ENCODE data around the gene YPEL3.
"Not testable (repeated sequence)": the region's sequence is repeated elsewhere in the genome, so short reads cannot be mapped to it uniquely, and the experiment has no call there.

Gene YPEL3

DNA sequence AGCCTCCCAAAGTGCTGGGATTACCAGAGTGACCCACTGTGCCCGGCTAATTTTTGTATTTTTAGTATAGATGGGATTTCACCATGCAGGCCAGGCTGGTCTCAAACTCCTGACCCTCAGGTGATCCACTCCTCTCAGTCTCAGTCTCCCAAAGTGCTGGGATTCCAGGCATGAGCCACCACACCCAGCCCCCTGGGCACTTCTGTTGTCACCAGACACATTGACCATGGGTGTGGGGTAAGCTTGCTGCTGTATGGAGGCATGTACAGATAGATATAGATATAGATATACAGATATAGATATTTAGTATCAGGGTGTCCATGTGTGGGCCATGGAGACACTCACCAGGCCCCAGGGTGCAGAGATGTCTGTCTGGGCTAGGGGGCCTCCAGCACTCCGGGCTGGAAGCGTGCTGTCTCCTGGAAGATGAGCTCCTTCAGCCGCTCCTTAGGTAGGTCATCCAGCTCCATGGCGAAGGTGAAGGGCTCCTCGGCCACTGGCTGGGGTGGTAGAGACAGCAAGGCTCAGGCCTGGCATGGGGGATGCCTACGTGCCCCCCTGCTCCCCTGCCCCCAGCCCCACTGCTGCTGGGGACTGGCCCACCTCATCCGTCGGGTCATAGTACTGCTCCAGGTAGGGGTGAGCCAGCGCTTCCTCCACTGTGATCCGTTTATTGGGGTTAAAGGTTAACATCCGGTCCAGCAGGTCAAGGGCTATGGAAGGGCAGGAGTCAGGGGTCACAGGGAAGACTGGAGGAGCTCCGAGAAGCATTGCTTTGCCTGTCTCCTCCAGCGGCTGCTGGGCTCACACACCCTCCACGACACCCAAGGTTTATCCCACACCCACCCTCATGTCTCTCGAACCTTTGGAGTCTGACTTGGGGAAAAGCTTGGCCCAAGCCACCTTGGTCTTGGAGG lies 20.5 kb upstream of the YPEL3 start:
- no peak for DNase-seq (ENCODE audit: low spot score)
- TF ChIP-seq, protein P1, sequence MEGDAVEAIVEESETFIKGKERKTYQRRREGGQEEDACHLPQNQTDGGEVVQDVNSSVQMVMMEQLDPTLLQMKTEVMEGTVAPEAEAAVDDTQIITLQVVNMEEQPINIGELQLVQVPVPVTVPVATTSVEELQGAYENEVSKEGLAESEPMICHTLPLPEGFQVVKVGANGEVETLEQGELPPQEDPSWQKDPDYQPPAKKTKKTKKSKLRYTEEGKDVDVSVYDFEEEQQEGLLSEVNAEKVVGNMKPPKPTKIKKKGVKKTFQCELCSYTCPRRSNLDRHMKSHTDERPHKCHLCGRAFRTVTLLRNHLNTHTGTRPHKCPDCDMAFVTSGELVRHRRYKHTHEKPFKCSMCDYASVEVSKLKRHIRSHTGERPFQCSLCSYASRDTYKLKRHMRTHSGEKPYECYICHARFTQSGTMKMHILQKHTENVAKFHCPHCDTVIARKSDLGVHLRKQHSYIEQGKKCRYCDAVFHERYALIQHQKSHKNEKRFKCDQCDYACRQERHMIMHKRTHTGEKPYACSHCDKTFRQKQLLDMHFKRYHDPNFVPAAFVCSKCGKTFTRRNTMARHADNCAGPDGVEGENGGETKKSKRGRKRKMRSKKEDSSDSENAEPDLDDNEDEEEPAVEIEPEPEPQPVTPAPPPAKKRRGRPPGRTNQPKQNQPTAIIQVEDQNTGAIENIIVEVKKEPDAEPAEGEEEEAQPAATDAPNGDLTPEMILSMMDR (IDR thresholded peaks at IDR 0.05; ENCODE audit: extremely low read depth, missing control alignments) = no peak

- DNase-seq (ENCODE audit: low spot score) = no peak
- TF ChIP-seq, protein P1 (IDR thresholded peaks at IDR 0.05; ENCODE audit: extremely low read depth, missing control alignments) = no peak
These were observed 19.2 kb upstream of the YPEL3 start for GRCh38 chr16:30115238-30115637.

- DNase-seq (ENCODE audit: low spot score) = not testable (repeated sequence)
These were observed 18.8 kb upstream of the YPEL3 start for GRCh38 chr16:30114833-30115232.

DNA sequence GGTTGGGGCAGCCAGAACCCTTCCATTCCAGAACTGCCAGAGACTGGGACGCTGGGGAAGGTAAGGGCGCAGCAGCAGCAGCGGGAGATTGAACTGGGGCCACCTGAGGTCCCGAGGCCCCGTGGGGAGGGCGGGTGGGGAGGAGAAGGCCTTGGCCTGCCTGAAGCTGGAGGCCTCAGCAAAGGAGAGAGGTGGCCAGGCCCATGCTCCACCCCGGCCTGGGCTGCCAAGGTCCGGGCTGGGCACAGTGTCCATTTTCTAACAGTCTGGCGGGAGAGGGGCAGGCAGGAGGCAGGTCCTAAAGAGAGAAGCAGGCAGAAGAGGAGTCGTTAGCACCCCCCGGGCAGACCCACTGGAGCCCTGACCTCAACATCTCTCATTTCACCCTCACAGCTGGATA lies 18.4 kb upstream of the YPEL3 start:
- DNase-seq (ENCODE audit: low spot score) = no peak
- TF ChIP-seq, protein P1 (IDR thresholded peaks at IDR 0.05; ENCODE audit: extremely low read depth, missing control alignments) = no peak

- DNase-seq (ENCODE audit: low spot score) = no peak
- TF ChIP-seq, protein P1 (IDR thresholded peaks at IDR 0.05; ENCODE audit: extremely low read depth, missing control alignments) = no peak
These were observed 17.8 kb upstream of the YPEL3 start for GRCh38 chr16:30113711-30114333.

DNA sequence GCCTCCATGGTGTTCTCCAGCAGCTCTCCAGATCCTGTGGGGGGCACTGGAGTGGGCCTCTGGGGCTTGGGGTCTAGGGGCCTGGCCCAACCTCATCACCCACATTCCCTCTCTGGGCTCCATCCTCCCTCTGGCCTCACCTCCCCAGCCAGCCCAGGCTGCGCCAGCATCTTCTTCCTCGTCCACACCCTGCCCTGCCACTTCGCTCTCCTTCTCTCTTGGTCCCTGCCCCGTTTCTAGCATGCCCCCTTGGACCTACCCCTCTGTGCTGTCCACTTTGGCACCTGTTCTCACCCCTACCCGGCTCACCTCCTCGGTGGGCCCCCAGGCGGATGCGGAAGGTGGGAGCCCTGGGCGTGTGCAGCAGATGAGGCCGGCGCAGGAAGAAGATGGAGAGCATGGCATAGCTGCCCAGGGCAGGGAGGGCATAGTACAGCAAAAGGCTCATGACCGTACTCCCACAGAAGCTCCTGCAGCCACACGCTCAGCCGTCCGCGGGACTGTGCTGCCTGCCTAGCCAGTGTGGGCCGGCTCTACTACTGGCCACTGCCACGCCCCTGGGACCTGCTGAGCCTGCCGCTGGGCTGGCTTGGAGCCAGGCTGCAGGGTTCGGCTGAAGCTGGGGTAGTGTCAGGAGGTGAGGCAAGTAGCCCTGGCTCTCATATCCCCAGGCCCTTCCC lies 17.2 kb upstream of the YPEL3 start, which contains the start of gene GDPD3:
Gene GDPD3 (minus strand): TSS at position 507 of the 680 bp plus-strand sequence. CDS start 59 bp downstream, at position 448.
- no peak for DNase-seq (ENCODE audit: low spot score)

More for the DNA sequence above, 17.2 kb upstream of the YPEL3 start, which contains the start of gene GDPD3:
- TF ChIP-seq, protein P1 (IDR thresholded peaks at IDR 0.05; ENCODE audit: extremely low read depth, missing control alignments) = no peak

Measured in GM20000 (cell line).